ENCODE data around the gene PACRG.

GRCh38 chr6:163255265-163255664, 527.5 kb downstream of the PACRG start:
- TF ChIP-seq RAD21 (IDR thresholded peaks at IDR 0.05; ENCODE audit: low read length) (no peak), CTCF (conservative IDR thresholded peaks at IDR 0.05; ENCODE audit: low read depth, low read length) (no peak), ELK1 (IDR thresholded peaks at IDR 0.05; ENCODE audit: borderline replicate concordance, low read depth, low read length) (no peak), MAZ (IDR thresholded peaks at IDR 0.05; ENCODE audit: borderline replicate concordance, low read depth, low read length) (no peak)
